Vagina (tissue), 2 donors: ENCODE measurements around the gene KANK4.

ENCODE experiments used
- POLR2A ChIP-seq, 2 donors: fragments of 450-650 bp; IDR thresholded peaks; one replicate each; pipeline ENCODE4 v1.6.1; 2017; ENCODE audit warnings: antibody characterized with exemption in 2 of 2, mild to moderate bottlenecking in 2 of 2, moderate library complexity in 2 of 2
- POLR2AphosphoS5 ChIP-seq, 2 donors: sonication (generic); formaldehyde crosslinking; IDR thresholded peaks; one replicate each; pipeline ENCODE4 v1.9.0; 2017; ENCODE audit warnings: antibody characterized with exemption in 2 of 2, mild to moderate bottlenecking in 2 of 2, low read depth in 1 of 2; ENCODE audit not compliant: insufficient read depth in 1 of 2
- TF ChIP-seq, protein P1 (sequence below), 3 experiments: fragments of 450-650 bp in 2 of 3; fragments of 200-600 bp in 1 of 3; sonication (generic) in 1 of 3; IDR thresholded peaks; one replicate each; pipeline ENCODE4 v1.5.1; 2017 to 2019; ENCODE audit warnings: antibody characterized with exemption in 3 of 3, mild to moderate bottlenecking in 2 of 3, moderate library complexity in 2 of 3

DNA sequence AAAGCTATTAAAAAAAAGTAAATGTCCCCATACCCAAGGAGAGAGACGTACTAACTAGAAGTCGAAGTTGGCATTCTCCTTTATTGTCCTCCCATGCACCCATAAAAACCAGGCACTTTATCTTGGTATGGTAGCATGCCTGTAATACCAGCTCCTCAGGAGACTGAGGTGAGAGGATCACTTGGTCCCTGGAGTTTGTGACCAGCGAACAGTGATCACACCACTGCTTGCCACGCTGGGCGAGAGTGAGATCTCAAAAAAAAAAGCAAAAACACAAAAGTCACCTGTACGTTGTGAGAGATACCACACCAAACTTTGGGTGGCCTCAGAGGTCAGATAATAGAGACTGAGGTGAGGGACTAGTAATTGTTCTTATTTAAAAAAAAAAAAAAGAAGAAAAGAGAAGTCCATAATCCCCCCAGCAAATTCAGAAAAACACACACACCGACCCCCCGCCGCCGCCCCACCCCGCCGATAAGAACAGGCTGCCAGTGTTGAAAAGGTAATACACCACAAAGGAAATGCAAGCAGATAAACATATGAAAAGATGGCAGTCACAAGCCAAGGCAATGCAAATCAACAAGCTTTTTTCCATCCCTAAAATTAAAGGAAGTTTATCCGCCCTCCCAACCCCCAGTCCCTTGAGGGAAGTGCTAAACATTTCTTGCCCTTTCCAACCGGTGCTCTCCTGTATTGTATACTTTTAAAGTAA lies 121.0 kb downstream of the KANK4 start:
- TF ChIP-seq, protein P1, sequence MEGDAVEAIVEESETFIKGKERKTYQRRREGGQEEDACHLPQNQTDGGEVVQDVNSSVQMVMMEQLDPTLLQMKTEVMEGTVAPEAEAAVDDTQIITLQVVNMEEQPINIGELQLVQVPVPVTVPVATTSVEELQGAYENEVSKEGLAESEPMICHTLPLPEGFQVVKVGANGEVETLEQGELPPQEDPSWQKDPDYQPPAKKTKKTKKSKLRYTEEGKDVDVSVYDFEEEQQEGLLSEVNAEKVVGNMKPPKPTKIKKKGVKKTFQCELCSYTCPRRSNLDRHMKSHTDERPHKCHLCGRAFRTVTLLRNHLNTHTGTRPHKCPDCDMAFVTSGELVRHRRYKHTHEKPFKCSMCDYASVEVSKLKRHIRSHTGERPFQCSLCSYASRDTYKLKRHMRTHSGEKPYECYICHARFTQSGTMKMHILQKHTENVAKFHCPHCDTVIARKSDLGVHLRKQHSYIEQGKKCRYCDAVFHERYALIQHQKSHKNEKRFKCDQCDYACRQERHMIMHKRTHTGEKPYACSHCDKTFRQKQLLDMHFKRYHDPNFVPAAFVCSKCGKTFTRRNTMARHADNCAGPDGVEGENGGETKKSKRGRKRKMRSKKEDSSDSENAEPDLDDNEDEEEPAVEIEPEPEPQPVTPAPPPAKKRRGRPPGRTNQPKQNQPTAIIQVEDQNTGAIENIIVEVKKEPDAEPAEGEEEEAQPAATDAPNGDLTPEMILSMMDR (IDR thresholded peaks at IDR 0.05): no peak
- TF ChIP-seq POLR2A (IDR thresholded peaks at IDR 0.05): no peak
- TF ChIP-seq POLR2AphosphoS5 (IDR thresholded peaks at IDR 0.05; ENCODE audit: insufficient read depth in 1 of 2, low read depth in 1 of 2): no peak
